HEK293T (cell line): ENCODE data around the gene NME7.
"Not testable (repeated sequence)": the region's sequence is repeated elsewhere in the genome, so short reads cannot be mapped to it uniquely, and the experiment has no call there.

Experiments
- ARNT ChIP-seq: fragments of 450-650 bp; IDR thresholded peaks from 2 replicates; pipeline ENCODE4 v1.6.1; 2017; ENCODE audit warnings: mild to moderate bottlenecking
- BHLHE40 ChIP-seq: fragments of 450-650 bp; IDR thresholded peaks from 2 replicates; pipeline ENCODE4 v1.6.1; 2016; ENCODE audit warnings: mild to moderate bottlenecking, moderate library complexity, borderline replicate concordance
- FOXK2 ChIP-seq: fragments of 450-650 bp; IDR thresholded peaks from 2 replicates; pipeline ENCODE4 v1.6.1; 2016; ENCODE audit warnings: mild to moderate bottlenecking
- SUZ12 ChIP-seq: fragments of 450-650 bp; IDR thresholded peaks from 2 replicates; pipeline ENCODE4 v1.6.1; 2016; ENCODE audit warnings: mild to moderate bottlenecking
- TARDBP ChIP-seq: fragments of 450-650 bp; IDR thresholded peaks from 2 replicates; pipeline ENCODE4 v1.6.1; 2016
- ZNF384 ChIP-seq: fragments of 450-650 bp; IDR thresholded peaks from 2 replicates; pipeline ENCODE4 v1.6.1; 2016
- TF ChIP-seq, protein P1 (sequence below): fragments of 450-650 bp; IDR thresholded peaks from 2 replicates; pipeline ENCODE4 v1.6.1; 2016

DNA sequence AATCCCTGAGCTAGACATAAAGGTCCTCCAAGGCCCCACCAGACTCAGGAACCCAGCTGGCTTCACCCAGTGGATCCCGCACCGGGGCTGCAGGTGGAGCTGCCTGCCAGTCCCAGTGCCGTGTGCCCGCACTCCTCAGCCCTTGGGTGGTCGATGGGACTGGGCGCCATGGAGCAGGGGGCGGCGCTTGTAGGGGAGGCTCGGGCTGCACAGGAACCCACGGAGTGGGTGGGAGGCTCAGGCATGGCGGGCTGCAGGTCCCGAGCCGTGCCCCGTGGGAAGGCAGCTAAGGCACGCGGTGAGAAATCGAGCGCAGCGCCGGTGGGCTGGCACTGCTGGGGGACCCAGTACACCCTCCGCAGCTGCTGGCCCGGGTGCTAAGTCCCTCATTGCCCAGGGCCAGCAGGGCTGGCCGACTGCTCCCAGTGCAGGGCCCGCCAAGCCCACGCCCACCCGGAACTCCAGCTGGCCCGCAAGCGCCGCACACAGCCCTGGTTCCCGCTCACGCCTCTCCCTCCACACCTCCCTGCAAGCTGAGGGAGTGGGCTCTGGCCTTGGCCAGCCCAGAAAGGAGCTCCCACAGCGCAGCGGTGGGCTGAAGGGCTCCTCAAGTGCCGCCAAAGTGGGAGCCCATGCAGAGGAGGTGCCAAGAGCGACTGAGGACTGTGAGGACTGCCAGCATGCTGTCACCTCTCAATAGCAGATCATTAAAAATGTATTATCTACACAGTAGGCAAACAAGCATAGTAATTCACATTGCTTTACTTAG is 30.5 kb downstream of the NME7 start:
- not testable (repeated sequence) for TF ChIP-seq SUZ12, TARDBP, ARNT, FOXK2, ZNF384, BHLHE40
- TF ChIP-seq, protein P1, sequence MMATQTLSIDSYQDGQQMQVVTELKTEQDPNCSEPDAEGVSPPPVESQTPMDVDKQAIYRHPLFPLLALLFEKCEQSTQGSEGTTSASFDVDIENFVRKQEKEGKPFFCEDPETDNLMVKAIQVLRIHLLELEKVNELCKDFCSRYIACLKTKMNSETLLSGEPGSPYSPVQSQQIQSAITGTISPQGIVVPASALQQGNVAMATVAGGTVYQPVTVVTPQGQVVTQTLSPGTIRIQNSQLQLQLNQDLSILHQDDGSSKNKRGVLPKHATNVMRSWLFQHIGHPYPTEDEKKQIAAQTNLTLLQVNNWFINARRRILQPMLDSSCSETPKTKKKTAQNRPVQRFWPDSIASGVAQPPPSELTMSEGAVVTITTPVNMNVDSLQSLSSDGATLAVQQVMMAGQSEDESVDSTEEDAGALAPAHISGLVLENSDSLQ = not testable (repeated sequence)
